WI38 (cell line): ENCODE data around the gene ARHGEF38.

ENCODE experiments used
- H3K4me3 ChIP-seq: 2 replicates; pipeline ENCODE4 v1.5.1; 2011; ENCODE audit warnings: low read depth, mild to moderate bottlenecking, control low read depth, low read length
- TF ChIP-seq, protein P1 (sequence below): IDR thresholded peaks from 2 replicates; pipeline ENCODE4 v1.5.1; 2012; ENCODE audit warnings: low read depth, mild to moderate bottlenecking, control low read depth, low read length

Gene ARHGEF38

GRCh38 chr4:105520819-105521790 is 31.3 kb upstream of the ARHGEF38 start:
- TF ChIP-seq, protein P1, sequence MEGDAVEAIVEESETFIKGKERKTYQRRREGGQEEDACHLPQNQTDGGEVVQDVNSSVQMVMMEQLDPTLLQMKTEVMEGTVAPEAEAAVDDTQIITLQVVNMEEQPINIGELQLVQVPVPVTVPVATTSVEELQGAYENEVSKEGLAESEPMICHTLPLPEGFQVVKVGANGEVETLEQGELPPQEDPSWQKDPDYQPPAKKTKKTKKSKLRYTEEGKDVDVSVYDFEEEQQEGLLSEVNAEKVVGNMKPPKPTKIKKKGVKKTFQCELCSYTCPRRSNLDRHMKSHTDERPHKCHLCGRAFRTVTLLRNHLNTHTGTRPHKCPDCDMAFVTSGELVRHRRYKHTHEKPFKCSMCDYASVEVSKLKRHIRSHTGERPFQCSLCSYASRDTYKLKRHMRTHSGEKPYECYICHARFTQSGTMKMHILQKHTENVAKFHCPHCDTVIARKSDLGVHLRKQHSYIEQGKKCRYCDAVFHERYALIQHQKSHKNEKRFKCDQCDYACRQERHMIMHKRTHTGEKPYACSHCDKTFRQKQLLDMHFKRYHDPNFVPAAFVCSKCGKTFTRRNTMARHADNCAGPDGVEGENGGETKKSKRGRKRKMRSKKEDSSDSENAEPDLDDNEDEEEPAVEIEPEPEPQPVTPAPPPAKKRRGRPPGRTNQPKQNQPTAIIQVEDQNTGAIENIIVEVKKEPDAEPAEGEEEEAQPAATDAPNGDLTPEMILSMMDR = peak; percentile 27; the same call in 1 of the 2 replicates
- no peak overlapping the region for H3K4me3 ChIP-seq

- TF ChIP-seq, protein P1 = no peak
- H3K4me3 ChIP-seq = no peak overlapping the region
Measured at GRCh38 chr4:105526656-105527055, 25.8 kb upstream of the ARHGEF38 start.

DNA sequence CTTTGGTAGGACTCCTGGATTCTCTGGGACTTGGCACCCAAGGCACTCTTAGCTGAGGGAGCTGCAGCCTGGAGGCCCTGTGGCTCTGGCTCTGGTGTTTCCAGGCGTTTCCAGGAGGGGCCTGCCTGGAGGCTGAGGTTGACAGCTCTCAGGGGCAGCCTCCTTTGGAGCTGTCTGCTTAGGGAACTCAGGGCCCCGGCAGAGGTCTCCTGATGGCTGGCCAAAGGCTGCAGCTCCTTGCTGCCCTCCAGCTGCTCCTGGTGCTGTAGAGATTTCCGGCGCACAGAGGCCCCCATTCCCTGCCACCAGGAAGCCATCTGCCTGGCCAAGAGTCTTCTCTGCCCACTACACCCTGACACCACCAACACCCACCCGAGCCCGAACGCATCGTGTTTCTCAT is 25.3 kb upstream of the ARHGEF38 start:
- TF ChIP-seq, protein P1 = no peak
- H3K4me3 ChIP-seq = no peak overlapping the region

DNA sequence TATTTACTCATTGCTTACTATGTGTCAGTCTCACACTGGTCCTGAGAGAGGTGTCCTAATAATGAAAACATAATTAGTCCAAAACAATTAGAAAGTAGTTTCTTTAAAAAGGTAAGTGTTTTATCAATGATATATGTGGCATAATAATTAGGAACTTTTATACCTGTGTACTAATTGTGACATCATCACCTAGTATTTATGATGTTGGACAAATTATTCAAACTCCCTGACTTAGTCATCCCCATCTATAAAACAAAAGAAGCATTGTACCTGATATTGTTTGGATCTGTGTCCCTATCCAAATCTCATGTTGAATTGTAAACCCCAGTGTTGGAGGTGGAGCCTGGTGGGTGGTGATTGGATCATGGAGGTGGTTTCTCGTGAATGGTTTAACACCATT is 15.8 kb upstream of the ARHGEF38 start:
- TF ChIP-seq, protein P1 = no peak
- H3K4me3 ChIP-seq = no peak overlapping the region

GRCh38 chr4:105541420-105541819 is 11.0 kb upstream of the ARHGEF38 start:
- TF ChIP-seq, protein P1 = no peak
- H3K4me3 ChIP-seq = no peak overlapping the region

DNA sequence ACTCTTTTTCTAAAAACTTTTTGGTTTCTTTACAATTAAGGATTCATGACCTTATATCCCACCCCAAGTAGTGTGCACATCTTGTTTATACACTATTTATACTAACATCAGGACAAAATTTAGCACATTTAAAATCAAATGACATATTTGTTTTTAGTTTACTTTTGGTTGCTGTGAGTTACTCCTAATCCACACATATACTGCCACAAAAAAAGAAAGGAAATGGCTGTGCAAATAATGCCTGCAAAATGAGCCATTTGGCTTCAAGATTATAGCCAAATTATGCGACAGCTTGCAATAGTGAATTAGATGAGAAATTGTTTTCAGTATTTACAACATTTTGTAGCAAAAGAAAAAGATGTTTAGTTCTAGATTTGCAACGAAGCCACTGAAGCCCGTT is 10.4 kb upstream of the ARHGEF38 start:
- H3K4me3 ChIP-seq = no peak overlapping the region
- TF ChIP-seq, protein P1 = no peak

DNA sequence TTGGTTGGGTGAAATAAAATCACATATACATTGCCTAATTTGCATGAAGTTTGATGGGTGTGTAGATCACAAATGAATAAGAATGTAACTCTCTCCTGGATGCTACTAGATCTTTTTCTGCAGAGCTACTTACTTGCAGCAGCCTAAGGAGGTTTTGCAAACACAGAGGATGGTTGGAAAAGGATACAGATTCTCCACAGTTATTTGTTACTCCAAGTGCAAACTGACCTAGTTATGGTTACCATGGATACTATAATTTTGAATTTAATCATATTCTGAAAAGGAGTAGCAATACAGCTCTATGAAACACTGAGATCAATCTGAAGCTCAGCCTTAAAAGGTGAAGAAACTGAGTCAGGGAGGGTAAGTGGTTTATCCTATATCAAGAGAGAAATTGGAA is 9.1 kb upstream of the ARHGEF38 start:
- TF ChIP-seq, protein P1 = no peak
- no peak overlapping the region for H3K4me3 ChIP-seq
